Psoas muscle (tissue), 8 donors: Measurements from ENCODE around the gene ZC3H18. TPM values are rescaled to one million over a fixed set of nuclear protein-coding genes. Genes with fewer than 3 reads are reported as not detected.

Experiments used
- ATAC-seq, 4 donors: fragments of 200-7000 bp; cut with Tn5 transposase; one replicate each; pipeline ENCODE4 v1.9.1; 2020; ENCODE audit warnings: moderate library complexity in 3 of 4, mild to moderate bottlenecking in 2 of 4
- DNase-seq, 2 donors: peaks; one replicate each; pipeline ENCODE4 v3.0.0-alpha.2; 2020
- H3K27ac ChIP-seq: fragments of 200-600 bp; one replicate; pipeline ENCODE4 v1.8.0; 2022
- H3K27me3 ChIP-seq, 3 donors: fragments of 200-600 bp in 1 of 3; one replicate each; pipeline versions ENCODE4 v1.6.1 to v1.8.0; 2013 to 2022; ENCODE audit warnings: low read length in 2 of 3, mild to moderate bottlenecking in 2 of 3, moderate library complexity in 1 of 3; ENCODE audit not compliant: insufficient read depth in 3 of 3
- H3K36me3 ChIP-seq, 2 donors: fragments of 200-600 bp in 1 of 2; one replicate each; pipeline versions ENCODE4 v1.6.1 to v1.8.0; 2013 to 2022; ENCODE audit warnings: low read depth in 1 of 2, mild to moderate bottlenecking in 1 of 2, moderate library complexity in 1 of 2; ENCODE audit not compliant: insufficient read depth in 1 of 2
- H3K4me1 ChIP-seq: fragments of 200-600 bp; one replicate; pipeline ENCODE4 v1.8.0; 2022
- H3K4me3 ChIP-seq: fragments of 200-600 bp; one replicate; pipeline ENCODE4 v1.8.0; 2022; ENCODE audit warnings: mild to moderate bottlenecking
- H3K9me3 ChIP-seq: fragments of 200-600 bp; one replicate; pipeline ENCODE4 v1.8.0; 2022
- CTCF ChIP-seq: fragments of 200-600 bp; IDR thresholded peaks from one replicate; pipeline ENCODE4 v1.8.0; 2022; ENCODE audit warnings: antibody characterized with exemption
- WGBS, 3 donors: extraction: QIAGEN DNeasy Blood & Tissue Kit; methylation state at CpG; one replicate each; pipeline versions ENCODE4 v1.1.6 to v1.1.7; 2013; 5-methylcytosine and 5-hydroxymethylcytosine counted together
- intact Hi-C, 2 donors: fragments of 100-400 bp; cut with DNase I; formaldehyde crosslinking; loops; one replicate each; pipeline versions ENCODE4 v1.11.0 to v1.14.2; 2022
- polyA plus RNA-seq, 3 donors: library from polyadenylated mRNA; stranded (reverse); fragments of 200-250 nt; gene quantifications; one replicate each; pipeline ENCODE4 v1.2.3, GENCODE V29; 2013
- total RNA-seq, 4 donors: library from RNA; stranded (reverse); fragmentation: NEBNext Ultra II Directional in 2 of 4; extraction: Animal tissue kit (Norgen Biotek cat#: 25700) in 2 of 4; gene quantifications; one replicate each; pipeline versions ENCODE4 v1.2.1 to v1.2.4, GENCODE V29; 2021 to 2023
- donor health status: healthy with polysubstance abuse.
- donor health status: DM: no; HTN: no; CAD: no; lungs with moderate emphysema.
- donor health status: Bipolar disorder and iron deficiency.
- donor health status: healthy.
- donor health status: DM: yes; HTN: yes; CAD: no.
- donor health status: DM: no; HTN: no; CAD: no.
- donor health status: DM: no; HTN: no; CAD: no.
- donor health status: DM: yes; HTN: yes; CAD: no.

The ZC3H18 gene
- total and polyA plus RNA-seq, 7 donors = 19.9 to 36.0 (median 28.5) TPM

- 40 to 49% (median 44%) methylated on average over 11 to 12 of the region's 12 CpGs for WGBS, 3 donors
- Histone ChIP-seq H3K9me3 (peaks cover 11% of the 10 kb centered on the region), H3K27me3 (peaks cover 0 to 35% (median 12%) of the 10 kb centered on the region in 3 donors), H3K4me3 (no peak overlapping the region), H3K27ac (no peak overlapping the region), H3K36me3 (no peaks in the 10 kb centered on the region), H3K4me1 (peaks cover 9% of the 10 kb centered on the region)
- peak in 1 of 2 donors; percentile 44 for DNase-seq
- no peak for TF ChIP-seq CTCF
- no peak for ATAC-seq
- intact Hi-C loops = no loop called here
Measured at GRCh38 chr16:88539261-88539651, 30.9 kb upstream of the ZC3H18 start.

GRCh38 chr16:88539652-88540345 is 30.4 kb upstream of the ZC3H18 start:
- ATAC-seq = no peak
- H3K4me1 ChIP-seq = peaks cover 9% of the 10 kb centered on the region
- WGBS, 3 donors = 27 to 33% (median 32%) methylated on average over 25 to 26 of the region's 26 CpGs
- H3K27me3 ChIP-seq = peaks cover 0 to 36% (median 12%) of the 10 kb centered on the region in 3 donors
- peaks cover 11% of the 10 kb centered on the region for H3K9me3 ChIP-seq
- no peaks in the 10 kb centered on the region for H3K36me3 ChIP-seq
- TF ChIP-seq CTCF = no peak
- H3K4me3 ChIP-seq = no peak overlapping the region
- intact Hi-C loops = no loop called here
- H3K27ac ChIP-seq = no peak overlapping the region
- DNase-seq = peak in 1 of 2 donors; percentile 46

- H3K4me1 ChIP-seq = peaks cover 2% of the 10 kb centered on the region
- WGBS, 3 donors = 55 to 60% (median 58%) methylated on average over 19 to 20 of the region's 20 CpGs
- peak in 1 of 2 donors; percentile 46 for DNase-seq
- no peaks in the 10 kb centered on the region for H3K36me3 ChIP-seq
- H3K9me3 ChIP-seq = peaks cover 11% of the 10 kb centered on the region
- no peak overlapping the region for H3K4me3 ChIP-seq
- H3K27ac ChIP-seq = no peak overlapping the region
- intact Hi-C loops = no loop called here
- ATAC-seq = no peak
- no peak for TF ChIP-seq CTCF
- peaks cover 0 to 38% (median 12%) of the 10 kb centered on the region in 3 donors for H3K27me3 ChIP-seq
Measured at GRCh38 chr16:88540346-88540977, 29.7 kb upstream of the ZC3H18 start.

GRCh38 chr16:88541831-88542616 is 28.2 kb upstream of the ZC3H18 start:
- intact Hi-C loops = no loop called here
- WGBS, 3 donors = 44 to 48% (median 45%) methylated on average over 15 of the region's 15 CpGs
- peaks cover 0 to 49% (median 19%) of the 10 kb centered on the region in 3 donors for H3K27me3 ChIP-seq
- ATAC-seq (no peak), DNase-seq (peak in 1 of 2 donors; percentile 29)
- TF ChIP-seq CTCF = no peak
- no peaks in the 10 kb centered on the region for H3K4me1 ChIP-seq
- H3K36me3 ChIP-seq = no peaks in the 10 kb centered on the region
- no peak overlapping the region for H3K27ac ChIP-seq
- H3K9me3 ChIP-seq = peaks cover 11% of the 10 kb centered on the region
- no peak overlapping the region for H3K4me3 ChIP-seq
